ENCODE data around the gene SPATA20. TPM values are rescaled to one million over a fixed set of nuclear protein-coding genes. Genes with fewer than 3 reads are reported as not detected.
A peak's percentile ranks its signal among the peaks of the same experiment; 100 is the strongest.

SPATA20 gene
- total RNA-seq, 1 experiment from 2014 or later = 24.6 TPM

DNA sequence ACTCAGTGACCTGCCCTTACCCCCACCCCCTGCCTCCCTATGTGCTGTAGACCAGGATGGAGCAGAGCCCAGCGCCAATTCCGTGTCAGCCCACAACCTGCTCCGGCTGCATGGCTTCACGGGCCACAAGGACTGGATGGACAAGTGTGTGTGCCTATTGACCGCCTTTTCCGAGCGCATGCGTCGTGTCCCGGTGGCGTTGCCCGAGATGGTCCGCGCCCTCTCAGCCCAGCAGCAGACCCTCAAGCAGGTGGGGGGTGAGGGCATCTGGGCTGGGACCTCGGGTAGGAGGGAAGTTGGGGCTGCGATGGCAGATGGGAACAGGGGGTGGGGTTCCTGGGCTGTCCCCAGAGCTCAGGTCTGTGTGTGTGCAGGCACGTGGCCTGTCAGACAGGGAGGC is 7.2 kb downstream of the SPATA20 start (continued):
- TF ChIP-seq, protein P1, sequence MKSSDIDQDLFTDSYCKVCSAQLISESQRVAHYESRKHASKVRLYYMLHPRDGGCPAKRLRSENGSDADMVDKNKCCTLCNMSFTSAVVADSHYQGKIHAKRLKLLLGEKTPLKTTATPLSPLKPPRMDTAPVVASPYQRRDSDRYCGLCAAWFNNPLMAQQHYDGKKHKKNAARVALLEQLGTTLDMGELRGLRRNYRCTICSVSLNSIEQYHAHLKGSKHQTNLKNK (CRISPR knock-in tag; IDR thresholded peaks at IDR 0.05) = no peak
- TF ChIP-seq TEAD4 (CRISPR knock-in tag; IDR thresholded peaks at IDR 0.05) (no peak), CREM (CRISPR knock-in tag; IDR thresholded peaks at IDR 0.05) (no peak), JUN (CRISPR knock-in tag; IDR thresholded peaks at IDR 0.05) (no peak)
- TF ChIP-seq, protein P2, sequence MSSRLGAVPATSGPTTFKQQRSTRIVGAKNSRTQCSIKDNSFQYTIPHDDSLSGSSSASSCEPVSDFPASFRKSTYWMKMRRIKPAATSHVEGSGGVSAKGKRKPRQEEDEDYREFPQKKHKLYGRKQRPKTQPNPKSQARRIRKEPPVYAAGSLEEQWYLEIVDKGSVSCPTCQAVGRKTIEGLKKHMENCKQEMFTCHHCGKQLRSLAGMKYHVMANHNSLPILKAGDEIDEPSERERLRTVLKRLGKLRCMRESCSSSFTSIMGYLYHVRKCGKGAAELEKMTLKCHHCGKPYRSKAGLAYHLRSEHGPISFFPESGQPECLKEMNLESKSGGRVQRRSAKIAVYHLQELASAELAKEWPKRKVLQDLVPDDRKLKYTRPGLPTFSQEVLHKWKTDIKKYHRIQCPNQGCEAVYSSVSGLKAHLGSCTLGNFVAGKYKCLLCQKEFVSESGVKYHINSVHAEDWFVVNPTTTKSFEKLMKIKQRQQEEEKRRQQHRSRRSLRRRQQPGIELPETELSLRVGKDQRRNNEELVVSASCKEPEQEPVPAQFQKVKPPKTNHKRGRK (CRISPR knock-in tag; IDR thresholded peaks at IDR 0.05; ENCODE audit: borderline replicate concordance) = no peak

DNA sequence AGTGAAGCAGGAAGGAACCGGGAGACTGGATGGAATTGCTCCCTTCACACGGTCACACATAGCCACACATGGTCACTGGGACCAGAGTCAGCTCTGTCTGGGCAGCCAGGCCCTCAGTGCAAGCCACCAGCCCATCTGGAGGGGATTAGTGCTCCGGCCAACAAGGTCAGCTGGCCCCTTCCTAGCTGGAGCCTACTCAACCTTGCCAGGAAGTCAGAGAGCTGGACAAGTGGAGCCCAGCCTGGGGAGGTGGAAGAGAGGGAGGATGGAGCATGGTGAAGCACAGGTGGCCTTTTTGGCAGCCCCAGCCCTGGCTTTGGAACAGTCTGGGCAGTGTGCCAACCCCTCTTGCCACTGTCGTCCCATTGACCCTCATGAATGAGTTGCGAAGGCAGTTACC is 9.8 kb downstream of the SPATA20 start:
- no peaks in the 10 kb centered on the region for H3K9me3 Mint-ChIP-seq
- H3K27ac Mint-ChIP-seq = no peak overlapping the region
- H3K36me3 Mint-ChIP-seq = no peaks in the 10 kb centered on the region
- TF ChIP-seq GTF2I (CRISPR knock-in tag; conservative IDR thresholded peaks at IDR 0.05) = no peak
- TF ChIP-seq, protein P3, sequence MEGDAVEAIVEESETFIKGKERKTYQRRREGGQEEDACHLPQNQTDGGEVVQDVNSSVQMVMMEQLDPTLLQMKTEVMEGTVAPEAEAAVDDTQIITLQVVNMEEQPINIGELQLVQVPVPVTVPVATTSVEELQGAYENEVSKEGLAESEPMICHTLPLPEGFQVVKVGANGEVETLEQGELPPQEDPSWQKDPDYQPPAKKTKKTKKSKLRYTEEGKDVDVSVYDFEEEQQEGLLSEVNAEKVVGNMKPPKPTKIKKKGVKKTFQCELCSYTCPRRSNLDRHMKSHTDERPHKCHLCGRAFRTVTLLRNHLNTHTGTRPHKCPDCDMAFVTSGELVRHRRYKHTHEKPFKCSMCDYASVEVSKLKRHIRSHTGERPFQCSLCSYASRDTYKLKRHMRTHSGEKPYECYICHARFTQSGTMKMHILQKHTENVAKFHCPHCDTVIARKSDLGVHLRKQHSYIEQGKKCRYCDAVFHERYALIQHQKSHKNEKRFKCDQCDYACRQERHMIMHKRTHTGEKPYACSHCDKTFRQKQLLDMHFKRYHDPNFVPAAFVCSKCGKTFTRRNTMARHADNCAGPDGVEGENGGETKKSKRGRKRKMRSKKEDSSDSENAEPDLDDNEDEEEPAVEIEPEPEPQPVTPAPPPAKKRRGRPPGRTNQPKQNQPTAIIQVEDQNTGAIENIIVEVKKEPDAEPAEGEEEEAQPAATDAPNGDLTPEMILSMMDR (IDR thresholded peaks at IDR 0.05) = no peak
- TF ChIP-seq, protein P4, sequence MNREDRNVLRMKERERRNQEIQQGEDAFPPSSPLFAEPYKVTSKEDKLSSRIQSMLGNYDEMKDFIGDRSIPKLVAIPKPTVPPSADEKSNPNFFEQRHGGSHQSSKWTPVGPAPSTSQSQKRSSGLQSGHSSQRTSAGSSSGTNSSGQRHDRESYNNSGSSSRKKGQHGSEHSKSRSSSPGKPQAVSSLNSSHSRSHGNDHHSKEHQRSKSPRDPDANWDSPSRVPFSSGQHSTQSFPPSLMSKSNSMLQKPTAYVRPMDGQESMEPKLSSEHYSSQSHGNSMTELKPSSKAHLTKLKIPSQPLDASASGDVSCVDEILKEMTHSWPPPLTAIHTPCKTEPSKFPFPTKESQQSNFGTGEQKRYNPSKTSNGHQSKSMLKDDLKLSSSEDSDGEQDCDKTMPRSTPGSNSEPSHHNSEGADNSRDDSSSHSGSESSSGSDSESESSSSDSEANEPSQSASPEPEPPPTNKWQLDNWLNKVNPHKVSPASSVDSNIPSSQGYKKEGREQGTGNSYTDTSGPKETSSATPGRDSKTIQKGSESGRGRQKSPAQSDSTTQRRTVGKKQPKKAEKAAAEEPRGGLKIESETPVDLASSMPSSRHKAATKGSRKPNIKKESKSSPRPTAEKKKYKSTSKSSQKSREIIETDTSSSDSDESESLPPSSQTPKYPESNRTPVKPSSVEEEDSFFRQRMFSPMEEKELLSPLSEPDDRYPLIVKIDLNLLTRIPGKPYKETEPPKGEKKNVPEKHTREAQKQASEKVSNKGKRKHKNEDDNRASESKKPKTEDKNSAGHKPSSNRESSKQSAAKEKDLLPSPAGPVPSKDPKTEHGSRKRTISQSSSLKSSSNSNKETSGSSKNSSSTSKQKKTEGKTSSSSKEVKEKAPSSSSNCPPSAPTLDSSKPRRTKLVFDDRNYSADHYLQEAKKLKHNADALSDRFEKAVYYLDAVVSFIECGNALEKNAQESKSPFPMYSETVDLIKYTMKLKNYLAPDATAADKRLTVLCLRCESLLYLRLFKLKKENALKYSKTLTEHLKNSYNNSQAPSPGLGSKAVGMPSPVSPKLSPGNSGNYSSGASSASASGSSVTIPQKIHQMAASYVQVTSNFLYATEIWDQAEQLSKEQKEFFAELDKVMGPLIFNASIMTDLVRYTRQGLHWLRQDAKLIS (CRISPR knock-in tag; IDR thresholded peaks at IDR 0.05; ENCODE audit: borderline replicate concordance) = no peak
- POLR2A ChIA-PET = no interaction called here
- DNase-seq (ENCODE audit: low spot score) (no peak), ATAC-seq (no peak)
- no peak overlapping the region for H3K4me3 Mint-ChIP-seq
- CTCF ChIA-PET = interaction anchor here (0.5 to 3.5 kb wide), 4 partner anchors 32 to 71 kb away, joined by 3 to 11 read pairs (median 4); no protein-coding TSS in a partner anchor
- H3K4me1 Mint-ChIP-seq = peaks cover 13% of the 10 kb centered on the region
- H3K27me3 Mint-ChIP-seq (ENCODE audit: low read depth) = peaks cover 40% of the 10 kb centered on the region

DNA sequence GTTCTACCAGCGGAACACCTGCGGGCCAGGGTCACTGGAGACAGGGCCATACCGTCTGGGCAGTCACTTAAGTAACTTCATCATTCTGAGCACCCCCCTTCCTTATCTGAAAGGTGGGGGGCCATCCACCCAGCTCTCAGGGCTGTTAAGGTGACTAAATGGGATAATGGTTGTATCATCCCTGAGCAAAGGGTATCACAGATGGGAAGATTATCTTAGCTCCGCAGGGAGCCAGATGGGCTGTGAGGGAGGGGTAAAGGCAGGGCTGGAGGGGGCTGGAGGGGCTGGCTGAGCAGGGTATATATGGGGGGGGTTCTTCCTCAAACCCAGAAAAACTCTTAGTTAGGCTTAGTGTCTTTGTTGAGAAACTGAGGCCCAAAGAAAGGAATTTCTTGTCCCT is 10.7 kb downstream of the SPATA20 start:
- TF ChIP-seq RELA (CRISPR knock-in tag; IDR thresholded peaks at IDR 0.05; ENCODE audit: borderline replicate concordance) (no peak), SOX15 (CRISPR knock-in tag; IDR thresholded peaks at IDR 0.05) (no peak), NR3C1 (CRISPR knock-in tag; conservative IDR thresholded peaks at IDR 0.05; ENCODE audit: low read depth) (no peak)
- TF ChIP-seq, protein P5, sequence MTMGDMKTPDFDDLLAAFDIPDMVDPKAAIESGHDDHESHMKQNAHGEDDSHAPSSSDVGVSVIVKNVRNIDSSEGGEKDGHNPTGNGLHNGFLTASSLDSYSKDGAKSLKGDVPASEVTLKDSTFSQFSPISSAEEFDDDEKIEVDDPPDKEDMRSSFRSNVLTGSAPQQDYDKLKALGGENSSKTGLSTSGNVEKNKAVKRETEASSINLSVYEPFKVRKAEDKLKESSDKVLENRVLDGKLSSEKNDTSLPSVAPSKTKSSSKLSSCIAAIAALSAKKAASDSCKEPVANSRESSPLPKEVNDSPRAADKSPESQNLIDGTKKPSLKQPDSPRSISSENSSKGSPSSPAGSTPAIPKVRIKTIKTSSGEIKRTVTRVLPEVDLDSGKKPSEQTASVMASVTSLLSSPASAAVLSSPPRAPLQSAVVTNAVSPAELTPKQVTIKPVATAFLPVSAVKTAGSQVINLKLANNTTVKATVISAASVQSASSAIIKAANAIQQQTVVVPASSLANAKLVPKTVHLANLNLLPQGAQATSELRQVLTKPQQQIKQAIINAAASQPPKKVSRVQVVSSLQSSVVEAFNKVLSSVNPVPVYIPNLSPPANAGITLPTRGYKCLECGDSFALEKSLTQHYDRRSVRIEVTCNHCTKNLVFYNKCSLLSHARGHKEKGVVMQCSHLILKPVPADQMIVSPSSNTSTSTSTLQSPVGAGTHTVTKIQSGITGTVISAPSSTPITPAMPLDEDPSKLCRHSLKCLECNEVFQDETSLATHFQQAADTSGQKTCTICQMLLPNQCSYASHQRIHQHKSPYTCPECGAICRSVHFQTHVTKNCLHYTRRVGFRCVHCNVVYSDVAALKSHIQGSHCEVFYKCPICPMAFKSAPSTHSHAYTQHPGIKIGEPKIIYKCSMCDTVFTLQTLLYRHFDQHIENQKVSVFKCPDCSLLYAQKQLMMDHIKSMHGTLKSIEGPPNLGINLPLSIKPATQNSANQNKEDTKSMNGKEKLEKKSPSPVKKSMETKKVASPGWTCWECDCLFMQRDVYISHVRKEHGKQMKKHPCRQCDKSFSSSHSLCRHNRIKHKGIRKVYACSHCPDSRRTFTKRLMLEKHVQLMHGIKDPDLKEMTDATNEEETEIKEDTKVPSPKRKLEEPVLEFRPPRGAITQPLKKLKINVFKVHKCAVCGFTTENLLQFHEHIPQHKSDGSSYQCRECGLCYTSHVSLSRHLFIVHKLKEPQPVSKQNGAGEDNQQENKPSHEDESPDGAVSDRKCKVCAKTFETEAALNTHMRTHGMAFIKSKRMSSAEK (CRISPR knock-in tag; IDR thresholded peaks at IDR 0.05; ENCODE audit: borderline replicate concordance) = no peak
- TF ChIP-seq, protein P6, sequence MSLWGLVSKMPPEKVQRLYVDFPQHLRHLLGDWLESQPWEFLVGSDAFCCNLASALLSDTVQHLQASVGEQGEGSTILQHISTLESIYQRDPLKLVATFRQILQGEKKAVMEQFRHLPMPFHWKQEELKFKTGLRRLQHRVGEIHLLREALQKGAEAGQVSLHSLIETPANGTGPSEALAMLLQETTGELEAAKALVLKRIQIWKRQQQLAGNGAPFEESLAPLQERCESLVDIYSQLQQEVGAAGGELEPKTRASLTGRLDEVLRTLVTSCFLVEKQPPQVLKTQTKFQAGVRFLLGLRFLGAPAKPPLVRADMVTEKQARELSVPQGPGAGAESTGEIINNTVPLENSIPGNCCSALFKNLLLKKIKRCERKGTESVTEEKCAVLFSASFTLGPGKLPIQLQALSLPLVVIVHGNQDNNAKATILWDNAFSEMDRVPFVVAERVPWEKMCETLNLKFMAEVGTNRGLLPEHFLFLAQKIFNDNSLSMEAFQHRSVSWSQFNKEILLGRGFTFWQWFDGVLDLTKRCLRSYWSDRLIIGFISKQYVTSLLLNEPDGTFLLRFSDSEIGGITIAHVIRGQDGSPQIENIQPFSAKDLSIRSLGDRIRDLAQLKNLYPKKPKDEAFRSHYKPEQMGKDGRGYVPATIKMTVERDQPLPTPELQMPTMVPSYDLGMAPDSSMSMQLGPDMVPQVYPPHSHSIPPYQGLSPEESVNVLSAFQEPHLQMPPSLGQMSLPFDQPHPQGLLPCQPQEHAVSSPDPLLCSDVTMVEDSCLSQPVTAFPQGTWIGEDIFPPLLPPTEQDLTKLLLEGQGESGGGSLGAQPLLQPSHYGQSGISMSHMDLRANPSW (CRISPR knock-in tag; conservative IDR thresholded peaks at IDR 0.05; ENCODE audit: low read depth) = no peak
- H3K4me3 Mint-ChIP-seq = 0 out of 2 replicates have a peak overlapping the region, but pooled peaks have one; percentile 12

More for the DNA sequence above, 10.7 kb downstream of the SPATA20 start:
- no peak for DNase-seq (ENCODE audit: low spot score)
- no peaks in the 10 kb centered on the region for H3K36me3 Mint-ChIP-seq
- CTCF ChIA-PET = interaction anchor here (1.0 to 3.5 kb wide), 2 partner anchors 69 to 70 kb away, joined by 3 to 11 read pairs; no protein-coding TSS in a partner anchor
- H3K27ac Mint-ChIP-seq = no peak overlapping the region
- ATAC-seq = no peak
- no peaks in the 10 kb centered on the region for H3K9me3 Mint-ChIP-seq
- peaks cover 19% of the 10 kb centered on the region for H3K4me1 Mint-ChIP-seq
- peaks cover 48% of the 10 kb centered on the region for H3K27me3 Mint-ChIP-seq (ENCODE audit: low read depth)
- POLR2A ChIA-PET = no interaction called here
